Uterus (tissue), 4 donors: ENCODE data around the gene PIWIL4. TPM values are rescaled to one million over a fixed set of nuclear protein-coding genes. Genes with fewer than 3 reads are reported as not detected.

Source experiments
- DNase-seq, 2 donors: peaks; one replicate each; pipeline ENCODE4 v3.0.0-alpha.2; 2019 to 2020
- H3K27ac ChIP-seq, 2 donors: fragments of 200-600 bp; sonication (generic); 1 replicate in 1 of 2; 2 replicates in 1 of 2; pipeline ENCODE4 v1.5.1; 2016 to 2018
- H3K27me3 ChIP-seq, 2 donors: fragments of 200-600 bp; sonication (generic); one replicate each; pipeline ENCODE4 v1.5.1; 2018 to 2019; ENCODE audit warnings: control low read depth in 1 of 2
- H3K36me3 ChIP-seq, 2 donors: fragments of 200-600 bp; sonication (generic); one replicate each; pipeline ENCODE4 v1.5.1; 2019; ENCODE audit warnings: control low read depth in 1 of 2
- H3K4me1 ChIP-seq, 2 donors: fragments of 200-600 bp; sonication (generic); one replicate each; pipeline ENCODE4 v1.5.1; 2018 to 2019; ENCODE audit warnings: control low read depth in 1 of 2
- H3K4me3 ChIP-seq, 2 donors: fragments of 200-600 bp; sonication (generic); 1 replicate in 1 of 2; 2 replicates in 1 of 2; pipeline ENCODE4 v1.5.1; 2018 to 2019; ENCODE audit warnings: mild to moderate bottlenecking in 1 of 2
- H3K9me3 ChIP-seq, 2 donors: fragments of 200-600 bp; sonication (generic); one replicate each; pipeline ENCODE4 v1.5.1; 2019; ENCODE audit warnings: control low read depth in 1 of 2
- CTCF ChIP-seq, 4 experiments: fragments of 200-600 bp in 2 of 4; fragments of 450-650 bp in 2 of 4; sonication (generic) in 2 of 4; IDR thresholded peaks; one replicate each; pipeline ENCODE4 v1.5.1; 2016 to 2019; ENCODE audit warnings: antibody characterized with exemption in 4 of 4, mild to moderate bottlenecking in 2 of 4, moderate library complexity in 1 of 4
- POLR2A ChIP-seq, 2 donors: fragments of 450-650 bp; IDR thresholded peaks; one replicate each; pipeline ENCODE4 v1.6.1; 2016; ENCODE audit warnings: antibody characterized with exemption in 2 of 2, mild to moderate bottlenecking in 1 of 2, moderate library complexity in 1 of 2
- intact Hi-C: fragments of 100-400 bp; cut with DNase I; formaldehyde crosslinking; loops from one replicate; pipeline ENCODE4 v1.15.1; 2023; ENCODE audit warnings: low total_unique reads
- total RNA-seq, 4 donors: library from RNA; depleted of rRNA in 3 of 4; stranded (reverse); fragments of >200 nt in 3 of 4; gene quantifications; one replicate each; pipeline versions ENCODE4 v1.1.0 to v1.2.4, GENCODE V29; 2014 to 2023
- donor health status: DM: yes; HTN: yes; CAD: no.

The PIWIL4 gene
- total RNA-seq, 4 donors from 2014 or later = 5.1 to 9.0 (median 6.8) TPM

GRCh38 chr11:94543695-94544645 is 23.2 kb upstream of the PIWIL4 start, which contains the start of gene FUT4:
FUT4 (plus strand) TSS chr11:94543921; CDS start chr11:94544134, 213 bp downstream.
- peaks cover 5 to 15% of the 10 kb centered on the region in 2 donors for H3K4me1 ChIP-seq
- no peaks in the 10 kb centered on the region for H3K9me3 ChIP-seq
- H3K27ac ChIP-seq = peak within 1 kb of the TSS; percentile 97
- TF ChIP-seq CTCF (IDR thresholded peaks at IDR 0.05) (peak in 1 of 4 experiments; percentile 2), POLR2A (IDR thresholded peaks at IDR 0.05) (peak; percentile 41 to 64)
- peak within 1 kb of the TSS; percentile 57 to 69 for H3K4me3 ChIP-seq
- H3K27me3 ChIP-seq = no peaks in the 10 kb centered on the region
- H3K36me3 ChIP-seq = no peaks in the 10 kb centered on the region
- peak; percentile 82 to 84 for DNase-seq
- intact Hi-C loops = no loop called here

- TF ChIP-seq CTCF (IDR thresholded peaks at IDR 0.05) = no peak
- no peak for TF ChIP-seq POLR2A (IDR thresholded peaks at IDR 0.05)
- intact Hi-C loops = no loop called here
- peak overlapping the region; percentile 97 for H3K27ac ChIP-seq
- no peak for DNase-seq
- no peaks in the 10 kb centered on the region for H3K9me3 ChIP-seq
- H3K4me1 ChIP-seq = peaks cover 5 to 15% of the 10 kb centered on the region in 2 donors
- H3K36me3 ChIP-seq = no peaks in the 10 kb centered on the region
- peak overlapping the region; percentile 57 to 69 for H3K4me3 ChIP-seq
- H3K27me3 ChIP-seq = no peaks in the 10 kb centered on the region
These were observed 22.4 kb upstream of the PIWIL4 start for GRCh38 chr11:94544646-94545263.

GRCh38 chr11:94545264-94546161 is 21.7 kb upstream of the PIWIL4 start:
- Histone ChIP-seq H3K4me1 (peaks cover 5 to 15% of the 10 kb centered on the region in 2 donors), H3K27me3 (no peaks in the 10 kb centered on the region), H3K36me3 (no peaks in the 10 kb centered on the region), H3K9me3 (no peaks in the 10 kb centered on the region), H3K4me3 (peak overlapping the region; percentile 57 to 69), H3K27ac (peak overlapping the region in 1 of 2 donors; percentile 97)
- no peak for DNase-seq
- intact Hi-C loops = no loop called here
- TF ChIP-seq CTCF (IDR thresholded peaks at IDR 0.05) (no peak), POLR2A (IDR thresholded peaks at IDR 0.05) (no peak)

GRCh38 chr11:94546162-94546470 is 21.1 kb upstream of the PIWIL4 start:
- TF ChIP-seq CTCF (IDR thresholded peaks at IDR 0.05) = no peak
- no peak for TF ChIP-seq POLR2A (IDR thresholded peaks at IDR 0.05)
- H3K4me1 ChIP-seq = peaks cover 5 to 15% of the 10 kb centered on the region in 2 donors
- H3K9me3 ChIP-seq = no peaks in the 10 kb centered on the region
- no peak for DNase-seq
- no peaks in the 10 kb centered on the region for H3K27me3 ChIP-seq
- intact Hi-C loops = no loop called here
- no peaks in the 10 kb centered on the region for H3K36me3 ChIP-seq
- H3K27ac ChIP-seq = no peak overlapping the region
- H3K4me3 ChIP-seq = no peak overlapping the region
